HEK293 (cell line): ENCODE data around the gene ENTREP1.

Experiments
- FEZF1 ChIP-seq: fragments of 450-650 bp; formaldehyde crosslinking; IDR thresholded peaks from 2 replicates; pipeline ENCODE4 v1.5.1; 2016; ENCODE audit warnings: missing biosample characterization, missing genetic modification characterization
- GLI4 ChIP-seq: fragments of 450-650 bp; formaldehyde crosslinking; IDR thresholded peaks from 2 replicates; pipeline ENCODE4 v1.5.1; 2016; ENCODE audit warnings: missing biosample characterization, missing genetic modification characterization
- GLIS1 ChIP-seq: fragments of 450-650 bp; formaldehyde crosslinking; IDR thresholded peaks from 2 replicates; pipeline ENCODE4 v1.5.1; 2016; ENCODE audit warnings: missing biosample characterization, missing genetic modification characterization
- GLIS2 ChIP-seq: fragments of 450-650 bp; formaldehyde crosslinking; IDR thresholded peaks from 2 replicates; pipeline ENCODE4 v1.5.1; 2016; ENCODE audit warnings: missing biosample characterization, missing genetic modification characterization
- KLF7 ChIP-seq: fragments of 450-650 bp; formaldehyde crosslinking; IDR thresholded peaks from 2 replicates; pipeline ENCODE4 v1.5.1; 2016; ENCODE audit warnings: missing biosample characterization, missing genetic modification characterization, borderline replicate concordance
- MEIS1 ChIP-seq: sonication (generic); formaldehyde crosslinking; IDR thresholded peaks from 2 replicates; pipeline ENCODE4 v1.8.1; 2022; ENCODE audit warnings: missing genetic modification reagents, mild to moderate bottlenecking, borderline replicate concordance
- SCRT2 ChIP-seq: fragments of 450-650 bp; formaldehyde crosslinking; IDR thresholded peaks from 2 replicates; pipeline ENCODE4 v1.5.1; 2016; ENCODE audit warnings: missing biosample characterization, missing genetic modification characterization
- SP2 ChIP-seq: fragments of 450-650 bp; formaldehyde crosslinking; IDR thresholded peaks from 2 replicates; pipeline ENCODE4 v1.5.1; 2016; ENCODE audit warnings: missing biosample characterization, missing genetic modification characterization
- TRIM28 ChIP-seq: IDR thresholded peaks from 2 replicates; pipeline ENCODE4 v1.6.1; 2011; ENCODE audit warnings: low read length, control low read depth, borderline replicate concordance
- ZBTB17 ChIP-seq: fragments of 450-650 bp; formaldehyde crosslinking; IDR thresholded peaks from 2 replicates; pipeline ENCODE4 v1.5.1; 2016; ENCODE audit warnings: missing biosample characterization, missing genetic modification characterization
- ZBTB20 ChIP-seq: fragments of 450-650 bp; formaldehyde crosslinking; IDR thresholded peaks from 2 replicates; pipeline ENCODE4 v1.5.1; 2016; ENCODE audit warnings: missing biosample characterization, missing genetic modification characterization
- ZBTB8A ChIP-seq: fragments of 450-650 bp; formaldehyde crosslinking; IDR thresholded peaks from 2 replicates; pipeline ENCODE4 v1.5.1; 2016; ENCODE audit warnings: missing biosample characterization, missing genetic modification characterization
- ZEB2 ChIP-seq: fragments of 450-650 bp; formaldehyde crosslinking; IDR thresholded peaks from 2 replicates; pipeline ENCODE4 v1.5.1; 2016; ENCODE audit warnings: missing biosample characterization, missing genetic modification characterization
- ZFP37 ChIP-seq: fragments of 450-650 bp; formaldehyde crosslinking; IDR thresholded peaks from 2 replicates; pipeline ENCODE4 v1.5.1; 2016; ENCODE audit warnings: missing biosample characterization, missing genetic modification characterization
- ZFP41 ChIP-seq: fragments of 450-650 bp; formaldehyde crosslinking; IDR thresholded peaks from 2 replicates; pipeline ENCODE4 v1.5.1; 2016; ENCODE audit warnings: missing biosample characterization, missing genetic modification characterization, borderline replicate concordance
- ZFP69B ChIP-seq: fragments of 450-650 bp; formaldehyde crosslinking; IDR thresholded peaks from 2 replicates; pipeline ENCODE4 v1.5.1; 2016; ENCODE audit warnings: missing biosample characterization, missing genetic modification characterization
- ZNF138 ChIP-seq: fragments of 450-650 bp; formaldehyde crosslinking; IDR thresholded peaks from 2 replicates; pipeline ENCODE4 v1.5.1; 2016; ENCODE audit warnings: missing biosample characterization, missing genetic modification characterization, borderline replicate concordance
- ZNF140 ChIP-seq: fragments of 450-650 bp; formaldehyde crosslinking; IDR thresholded peaks from 2 replicates; pipeline ENCODE4 v1.5.1; 2016; ENCODE audit warnings: missing biosample characterization, missing genetic modification characterization
- ZNF169 ChIP-seq: fragments of 450-650 bp; formaldehyde crosslinking; IDR thresholded peaks from 2 replicates; pipeline ENCODE4 v1.5.1; 2016; ENCODE audit warnings: missing biosample characterization, missing genetic modification characterization
- ZNF335 ChIP-seq: fragments of 450-650 bp; formaldehyde crosslinking; conservative IDR thresholded peaks from 2 replicates; pipeline ENCODE4 v1.5.1; 2016; ENCODE audit warnings: missing biosample characterization, missing genetic modification characterization
- ZNF404 ChIP-seq: fragments of 450-650 bp; formaldehyde crosslinking; IDR thresholded peaks from 2 replicates; pipeline ENCODE4 v1.5.1; 2017; ENCODE audit warnings: missing biosample characterization, missing genetic modification characterization
- ZNF530 ChIP-seq: fragments of 450-650 bp; formaldehyde crosslinking; IDR thresholded peaks from 2 replicates; pipeline ENCODE4 v1.5.1; 2016; ENCODE audit warnings: low read depth, missing biosample characterization, missing genetic modification characterization
- ZNF544 ChIP-seq: fragments of 450-650 bp; formaldehyde crosslinking; IDR thresholded peaks from 2 replicates; pipeline ENCODE4 v1.5.0; 2017; ENCODE audit warnings: missing biosample characterization, missing genetic modification characterization
- ZNF626 ChIP-seq: fragments of 450-650 bp; sonication (Bioruptor Pico); formaldehyde crosslinking; IDR thresholded peaks from 2 replicates; pipeline ENCODE4 v1.5.1; 2018; ENCODE audit warnings: missing biosample characterization, missing genetic modification characterization, inconsistent platforms
- ZNF660 ChIP-seq: fragments of 450-650 bp; IDR thresholded peaks from 2 replicates; pipeline ENCODE4 v1.5.1; 2018; ENCODE audit warnings: missing biosample characterization, mild to moderate bottlenecking, missing genetic modification characterization
- ZSCAN16 ChIP-seq: fragments of 450-650 bp; formaldehyde crosslinking; IDR thresholded peaks from 2 replicates; pipeline ENCODE4 v1.5.1; 2016; ENCODE audit warnings: missing biosample characterization, missing genetic modification characterization
- TF ChIP-seq, protein P1 (sequence below): fragments of 450-650 bp; formaldehyde crosslinking; IDR thresholded peaks from 2 replicates; pipeline ENCODE4 v1.5.1; 2017; ENCODE audit warnings: missing biosample characterization, mild to moderate bottlenecking, missing genetic modification characterization, moderate library complexity
- TF ChIP-seq, protein P2 (sequence below): fragments of 450-650 bp; formaldehyde crosslinking; IDR thresholded peaks from 2 replicates; pipeline ENCODE4 v1.5.1; 2017; ENCODE audit warnings: missing biosample characterization, missing genetic modification characterization
- TF ChIP-seq, protein P3 (sequence below): fragments of 450-650 bp; formaldehyde crosslinking; IDR thresholded peaks from 2 replicates; pipeline ENCODE4 v1.5.1; 2016; ENCODE audit warnings: missing biosample characterization, missing genetic modification characterization
- TF ChIP-seq, protein P4 (sequence below): fragments of 450-650 bp; formaldehyde crosslinking; IDR thresholded peaks from 2 replicates; pipeline ENCODE4 v1.5.1; 2017; ENCODE audit warnings: missing biosample characterization, missing genetic modification characterization
- TF ChIP-seq, protein P5 (sequence below): fragments of 450-650 bp; formaldehyde crosslinking; IDR thresholded peaks from 2 replicates; pipeline ENCODE4 v1.5.1; 2016; ENCODE audit warnings: missing biosample characterization, missing genetic modification characterization, borderline replicate concordance
- TF ChIP-seq, protein P6 (sequence below): sonication (generic); formaldehyde crosslinking; IDR thresholded peaks from 2 replicates; pipeline ENCODE4 v1.8.1; 2022; ENCODE audit warnings: mild to moderate bottlenecking, moderate library complexity, missing genetic modification reagents

The ENTREP1 gene

DNA sequence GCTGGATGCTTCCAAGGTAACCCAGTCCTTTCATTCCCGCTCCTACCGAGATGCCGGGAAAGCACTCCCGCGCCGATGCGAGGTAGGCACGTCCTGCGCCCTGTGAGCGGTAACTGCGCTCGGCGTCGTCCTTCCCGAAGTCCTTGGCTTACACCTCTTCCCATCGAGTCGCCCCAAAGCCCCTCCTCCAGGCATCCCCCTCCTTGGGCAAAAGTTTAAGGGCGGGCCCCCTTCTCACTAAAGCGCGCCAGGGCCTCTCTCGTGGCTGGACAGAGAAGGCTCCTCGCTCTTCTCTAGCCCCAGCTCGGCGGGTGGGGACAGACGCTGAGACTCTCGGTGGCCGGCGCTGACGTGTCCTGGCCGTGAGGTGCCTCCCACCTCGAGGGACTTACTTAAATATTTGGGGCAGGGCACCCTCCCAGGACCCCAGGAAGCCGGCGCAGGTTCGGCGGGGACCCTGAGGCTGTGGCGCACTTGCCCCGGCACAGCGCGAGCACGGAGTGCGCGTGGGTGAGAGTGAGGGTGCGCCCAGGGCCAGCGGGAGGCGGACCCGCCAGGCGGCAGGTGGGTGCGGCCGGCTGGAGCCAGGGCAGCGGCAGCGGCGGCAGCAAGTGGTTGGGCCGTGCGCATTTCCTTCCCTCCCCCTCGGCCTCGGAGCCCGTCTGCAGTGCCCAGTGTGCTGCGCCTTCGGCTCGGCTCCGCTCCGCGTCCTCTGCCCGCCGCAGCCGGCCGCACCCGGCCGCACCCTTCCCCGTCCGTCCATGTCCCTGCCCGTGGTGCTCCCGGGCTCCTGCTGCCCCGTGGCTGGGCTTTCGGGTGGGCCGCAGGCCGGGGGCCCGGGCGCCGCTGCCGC, at the start of gene ENTREP1 (continued):
- TF ChIP-seq ZNF626 (tag by site-specific recombination), result no peak
- TF ChIP-seq ZNF138 (tag by site-specific recombination), result no peak
- no peak for TF ChIP-seq ZNF140 (tag by site-specific recombination)
- TF ChIP-seq FEZF1 (tag by site-specific recombination), result no peak
- TF ChIP-seq ZNF169 (tag by site-specific recombination), result no peak
- TF ChIP-seq, protein P1, sequence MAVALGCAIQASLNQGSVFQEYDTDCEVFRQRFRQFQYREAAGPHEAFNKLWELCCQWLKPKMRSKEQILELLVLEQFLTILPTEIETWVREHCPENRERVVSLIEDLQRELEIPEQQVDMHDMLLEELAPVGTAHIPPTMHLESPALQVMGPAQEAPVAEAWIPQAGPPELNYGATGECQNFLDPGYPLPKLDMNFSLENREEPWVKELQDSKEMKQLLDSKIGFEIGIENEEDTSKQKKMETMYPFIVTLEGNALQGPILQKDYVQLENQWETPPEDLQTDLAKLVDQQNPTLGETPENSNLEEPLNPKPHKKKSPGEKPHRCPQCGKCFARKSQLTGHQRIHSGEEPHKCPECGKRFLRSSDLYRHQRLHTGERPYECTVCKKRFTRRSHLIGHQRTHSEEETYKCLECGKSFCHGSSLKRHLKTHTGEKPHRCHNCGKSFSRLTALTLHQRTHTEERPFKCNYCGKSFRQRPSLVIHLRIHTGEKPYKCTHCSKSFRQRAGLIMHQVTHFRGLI (tag by site-specific recombination), result peak; percentile 90
- TF ChIP-seq ZNF530 (tag by site-specific recombination), result no peak
- peak; percentile 93 for TF ChIP-seq GLIS2 (tag by site-specific recombination)
- peak; percentile 45 for TF ChIP-seq ZBTB17 (tag by site-specific recombination)
- TF ChIP-seq KLF7 (tag by site-specific recombination), result 0 out of 2 replicates have a peak, but pooled peaks have one; percentile 15
- TF ChIP-seq ZFP41 (tag by site-specific recombination), result no peak
- 0 out of 2 replicates have a peak, but pooled peaks have one; percentile 27 for TF ChIP-seq ZFP69B (tag by site-specific recombination)
- TF ChIP-seq ZNF335, result peak; percentile 87
- TF ChIP-seq, protein P2, sequence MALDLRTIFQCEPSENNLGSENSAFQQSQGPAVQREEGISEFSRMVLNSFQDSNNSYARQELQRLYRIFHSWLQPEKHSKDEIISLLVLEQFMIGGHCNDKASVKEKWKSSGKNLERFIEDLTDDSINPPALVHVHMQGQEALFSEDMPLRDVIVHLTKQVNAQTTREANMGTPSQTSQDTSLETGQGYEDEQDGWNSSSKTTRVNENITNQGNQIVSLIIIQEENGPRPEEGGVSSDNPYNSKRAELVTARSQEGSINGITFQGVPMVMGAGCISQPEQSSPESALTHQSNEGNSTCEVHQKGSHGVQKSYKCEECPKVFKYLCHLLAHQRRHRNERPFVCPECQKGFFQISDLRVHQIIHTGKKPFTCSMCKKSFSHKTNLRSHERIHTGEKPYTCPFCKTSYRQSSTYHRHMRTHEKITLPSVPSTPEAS (tag by site-specific recombination), result no peak
- TF ChIP-seq, protein P3, sequence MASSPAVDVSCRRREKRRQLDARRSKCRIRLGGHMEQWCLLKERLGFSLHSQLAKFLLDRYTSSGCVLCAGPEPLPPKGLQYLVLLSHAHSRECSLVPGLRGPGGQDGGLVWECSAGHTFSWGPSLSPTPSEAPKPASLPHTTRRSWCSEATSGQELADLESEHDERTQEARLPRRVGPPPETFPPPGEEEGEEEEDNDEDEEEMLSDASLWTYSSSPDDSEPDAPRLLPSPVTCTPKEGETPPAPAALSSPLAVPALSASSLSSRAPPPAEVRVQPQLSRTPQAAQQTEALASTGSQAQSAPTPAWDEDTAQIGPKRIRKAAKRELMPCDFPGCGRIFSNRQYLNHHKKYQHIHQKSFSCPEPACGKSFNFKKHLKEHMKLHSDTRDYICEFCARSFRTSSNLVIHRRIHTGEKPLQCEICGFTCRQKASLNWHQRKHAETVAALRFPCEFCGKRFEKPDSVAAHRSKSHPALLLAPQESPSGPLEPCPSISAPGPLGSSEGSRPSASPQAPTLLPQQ, result peak; percentile 50; the same call in 1 of the 2 replicates
- peak; percentile 41; the same call in 1 of the 2 replicates for TF ChIP-seq ZBTB8A (tag by site-specific recombination)
- TF ChIP-seq ZNF660, result no peak
- TF ChIP-seq ZNF544 (tag by site-specific recombination), result no peak
- TF ChIP-seq ZNF404 (tag by site-specific recombination), result no peak
- peak; percentile 56 for TF ChIP-seq SP2 (tag by site-specific recombination)
- TF ChIP-seq TRIM28, result no peak
- no peak for TF ChIP-seq ZSCAN16 (tag by site-specific recombination)
- TF ChIP-seq ZEB2 (tag by site-specific recombination), result 0 out of 2 replicates have a peak, but pooled peaks have one; percentile 19
- TF ChIP-seq ZFP37 (tag by site-specific recombination), result no peak
- TF ChIP-seq MEIS1 (CRISPR knock-in tag), result no peak
- peak; percentile 70 for TF ChIP-seq SCRT2 (tag by site-specific recombination)
- peak; percentile 83 for TF ChIP-seq ZBTB20 (tag by site-specific recombination)
- TF ChIP-seq, protein P4, sequence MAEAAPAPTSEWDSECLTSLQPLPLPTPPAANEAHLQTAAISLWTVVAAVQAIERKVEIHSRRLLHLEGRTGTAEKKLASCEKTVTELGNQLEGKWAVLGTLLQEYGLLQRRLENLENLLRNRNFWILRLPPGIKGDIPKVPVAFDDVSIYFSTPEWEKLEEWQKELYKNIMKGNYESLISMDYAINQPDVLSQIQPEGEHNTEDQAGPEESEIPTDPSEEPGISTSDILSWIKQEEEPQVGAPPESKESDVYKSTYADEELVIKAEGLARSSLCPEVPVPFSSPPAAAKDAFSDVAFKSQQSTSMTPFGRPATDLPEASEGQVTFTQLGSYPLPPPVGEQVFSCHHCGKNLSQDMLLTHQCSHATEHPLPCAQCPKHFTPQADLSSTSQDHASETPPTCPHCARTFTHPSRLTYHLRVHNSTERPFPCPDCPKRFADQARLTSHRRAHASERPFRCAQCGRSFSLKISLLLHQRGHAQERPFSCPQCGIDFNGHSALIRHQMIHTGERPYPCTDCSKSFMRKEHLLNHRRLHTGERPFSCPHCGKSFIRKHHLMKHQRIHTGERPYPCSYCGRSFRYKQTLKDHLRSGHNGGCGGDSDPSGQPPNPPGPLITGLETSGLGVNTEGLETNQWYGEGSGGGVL (tag by site-specific recombination), result 0 out of 2 replicates have a peak, but pooled peaks have one; percentile 2
- TF ChIP-seq GLIS1 (tag by site-specific recombination), result peak; percentile 64; the same call in 1 of the 2 replicates
- TF ChIP-seq GLI4 (tag by site-specific recombination), result no peak
- TF ChIP-seq, protein P5, sequence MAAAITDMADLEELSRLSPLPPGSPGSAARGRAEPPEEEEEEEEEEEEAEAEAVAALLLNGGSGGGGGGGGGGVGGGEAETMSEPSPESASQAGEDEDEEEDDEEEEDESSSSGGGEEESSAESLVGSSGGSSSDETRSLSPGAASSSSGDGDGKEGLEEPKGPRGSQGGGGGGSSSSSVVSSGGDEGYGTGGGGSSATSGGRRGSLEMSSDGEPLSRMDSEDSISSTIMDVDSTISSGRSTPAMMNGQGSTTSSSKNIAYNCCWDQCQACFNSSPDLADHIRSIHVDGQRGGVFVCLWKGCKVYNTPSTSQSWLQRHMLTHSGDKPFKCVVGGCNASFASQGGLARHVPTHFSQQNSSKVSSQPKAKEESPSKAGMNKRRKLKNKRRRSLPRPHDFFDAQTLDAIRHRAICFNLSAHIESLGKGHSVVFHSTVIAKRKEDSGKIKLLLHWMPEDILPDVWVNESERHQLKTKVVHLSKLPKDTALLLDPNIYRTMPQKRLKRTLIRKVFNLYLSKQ (tag by site-specific recombination), result no peak
- TF ChIP-seq, protein P6, sequence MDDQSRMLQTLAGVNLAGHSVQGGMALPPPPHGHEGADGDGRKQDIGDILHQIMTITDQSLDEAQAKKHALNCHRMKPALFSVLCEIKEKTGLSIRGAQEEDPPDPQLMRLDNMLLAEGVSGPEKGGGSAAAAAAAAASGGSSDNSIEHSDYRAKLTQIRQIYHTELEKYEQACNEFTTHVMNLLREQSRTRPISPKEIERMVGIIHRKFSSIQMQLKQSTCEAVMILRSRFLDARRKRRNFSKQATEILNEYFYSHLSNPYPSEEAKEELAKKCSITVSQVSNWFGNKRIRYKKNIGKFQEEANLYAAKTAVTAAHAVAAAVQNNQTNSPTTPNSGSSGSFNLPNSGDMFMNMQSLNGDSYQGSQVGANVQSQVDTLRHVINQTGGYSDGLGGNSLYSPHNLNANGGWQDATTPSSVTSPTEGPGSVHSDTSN (CRISPR knock-in tag), result 0 out of 2 replicates have a peak, but pooled peaks have one; percentile 18
